Ascending aorta (tissue), 2 donors: ENCODE results near the gene CDK3. TPM values are rescaled to one million over a fixed set of nuclear protein-coding genes. Genes with fewer than 3 reads are reported as not detected.

Source experiments
- DNase-seq, 2 donors: peaks; one replicate each; pipeline ENCODE4 v3.0.0-alpha.2; 2019; ENCODE audit warnings: low spot score in 2 of 2
- H3K27ac ChIP-seq, 2 donors: fragments of 200-600 bp; sonication (generic); one replicate each; pipeline ENCODE4 v1.5.1; 2016 to 2017; ENCODE audit warnings: mild to moderate bottlenecking in 1 of 2
- H3K27me3 ChIP-seq: fragments of 200-600 bp; sonication (generic); one replicate; pipeline ENCODE4 v1.5.1; 2017
- H3K36me3 ChIP-seq, 2 donors: fragments of 200-600 bp; sonication (generic); one replicate each; pipeline ENCODE4 v1.5.1; 2016
- H3K4me1 ChIP-seq, 2 donors: fragments of 200-600 bp; sonication (generic); one replicate each; pipeline ENCODE4 v1.5.1; 2016 to 2017; ENCODE audit warnings: mild to moderate bottlenecking in 1 of 2
- H3K4me3 ChIP-seq, 2 donors: fragments of 200-600 bp; sonication (generic); one replicate each; pipeline ENCODE4 v1.5.1; 2016 to 2017; ENCODE audit warnings: mild to moderate bottlenecking in 1 of 2
- H3K9me3 ChIP-seq, 2 donors: fragments of 200-600 bp; sonication (generic); one replicate each; pipeline ENCODE4 v1.5.1; 2016
- intact Hi-C: fragments of 100-400 bp; cut with DNase I; formaldehyde crosslinking; loops from one replicate; pipeline ENCODE4 v1.15.1; 2023
- total RNA-seq: library from RNA; depleted of rRNA; stranded (reverse); fragments of >200 nt; gene quantifications from one replicate; pipeline ENCODE4 v1.1.0, GENCODE V29; 2016
- TF ChIP-seq, protein P1 (sequence below), 3 experiments: fragments of 200-600 bp in 2 of 3; fragments of 450-650 bp in 1 of 3; sonication (generic) in 2 of 3; IDR thresholded peaks; one replicate each; pipeline ENCODE4 v1.5.1; 2016 to 2019; ENCODE audit warnings: antibody characterized with exemption in 3 of 3, mild to moderate bottlenecking in 1 of 3, moderate library complexity in 1 of 3

Gene CDK3
- total RNA-seq, 1 donor from 2014 or later, result 2.1 TPM

DNA sequence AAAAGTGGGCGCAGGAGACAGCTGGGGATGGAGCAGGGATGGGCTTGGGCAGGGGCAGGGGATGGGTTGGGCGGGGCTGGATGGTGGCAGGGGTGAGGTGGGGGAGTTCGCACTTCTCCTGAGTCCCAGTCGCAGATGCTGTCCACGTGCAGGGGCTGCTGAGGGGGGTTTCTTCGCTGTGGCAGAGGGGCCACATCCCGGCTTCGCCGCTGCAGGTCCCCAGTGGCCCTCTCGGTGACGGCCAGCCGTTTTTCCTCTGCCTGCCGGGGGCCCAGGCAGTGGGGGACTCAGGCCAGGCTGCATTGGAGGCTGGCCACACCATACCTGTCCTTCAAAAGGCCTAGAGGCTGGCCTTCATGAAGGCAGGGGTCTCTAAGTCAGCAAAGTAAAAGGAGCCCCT is 18.1 kb downstream of the CDK3 start:
- intact Hi-C loops, result no loop called here

DNA sequence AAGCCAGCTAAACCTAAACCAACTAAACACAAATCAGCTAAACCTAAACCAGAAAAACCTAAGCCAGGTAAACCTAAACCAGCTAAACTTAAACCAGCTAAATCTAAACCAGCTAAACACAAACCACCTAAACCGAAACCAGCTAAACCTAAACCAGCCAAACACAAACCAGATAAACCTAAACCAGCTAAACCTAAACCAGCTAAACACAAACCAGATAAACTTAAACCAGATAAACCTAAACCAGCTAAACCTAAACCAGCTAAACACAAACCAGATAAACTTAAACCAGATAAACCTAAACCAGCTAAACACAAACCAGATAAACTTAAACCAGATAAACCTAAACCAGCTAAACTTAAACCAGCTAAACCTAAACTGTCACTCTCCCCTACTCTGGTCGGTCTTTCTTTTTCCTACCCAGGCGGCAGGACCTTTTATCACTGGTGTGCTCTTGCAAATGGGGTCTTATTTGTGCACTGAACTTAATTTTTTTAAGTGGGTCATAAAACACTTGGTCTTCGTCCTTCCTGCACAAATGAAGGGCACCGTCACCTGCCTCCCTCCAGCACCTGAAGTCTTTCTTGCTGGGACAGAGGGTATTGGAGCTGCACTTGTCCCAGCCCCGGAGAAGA is 19.3 kb downstream of the CDK3 start:
- no peaks in the 10 kb centered on the region for H3K9me3 ChIP-seq
- no peaks in the 10 kb centered on the region for H3K36me3 ChIP-seq
- no peak for DNase-seq
- H3K27me3 ChIP-seq, result no peaks in the 10 kb centered on the region
- no peaks in the 10 kb centered on the region for H3K4me1 ChIP-seq
- no peak overlapping the region for H3K27ac ChIP-seq
- H3K4me3 ChIP-seq, result no peak overlapping the region
- TF ChIP-seq, protein P1, sequence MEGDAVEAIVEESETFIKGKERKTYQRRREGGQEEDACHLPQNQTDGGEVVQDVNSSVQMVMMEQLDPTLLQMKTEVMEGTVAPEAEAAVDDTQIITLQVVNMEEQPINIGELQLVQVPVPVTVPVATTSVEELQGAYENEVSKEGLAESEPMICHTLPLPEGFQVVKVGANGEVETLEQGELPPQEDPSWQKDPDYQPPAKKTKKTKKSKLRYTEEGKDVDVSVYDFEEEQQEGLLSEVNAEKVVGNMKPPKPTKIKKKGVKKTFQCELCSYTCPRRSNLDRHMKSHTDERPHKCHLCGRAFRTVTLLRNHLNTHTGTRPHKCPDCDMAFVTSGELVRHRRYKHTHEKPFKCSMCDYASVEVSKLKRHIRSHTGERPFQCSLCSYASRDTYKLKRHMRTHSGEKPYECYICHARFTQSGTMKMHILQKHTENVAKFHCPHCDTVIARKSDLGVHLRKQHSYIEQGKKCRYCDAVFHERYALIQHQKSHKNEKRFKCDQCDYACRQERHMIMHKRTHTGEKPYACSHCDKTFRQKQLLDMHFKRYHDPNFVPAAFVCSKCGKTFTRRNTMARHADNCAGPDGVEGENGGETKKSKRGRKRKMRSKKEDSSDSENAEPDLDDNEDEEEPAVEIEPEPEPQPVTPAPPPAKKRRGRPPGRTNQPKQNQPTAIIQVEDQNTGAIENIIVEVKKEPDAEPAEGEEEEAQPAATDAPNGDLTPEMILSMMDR (IDR thresholded peaks at IDR 0.05), result no peak
- intact Hi-C loops, result no loop called here

More for the DNA sequence above, 18.1 kb downstream of the CDK3 start:
- TF ChIP-seq, protein P1 (IDR thresholded peaks at IDR 0.05), result no peak
- Histone ChIP-seq H3K27ac (no peak overlapping the region), H3K4me3 (no peak overlapping the region), H3K27me3 (no peaks in the 10 kb centered on the region), H3K9me3 (no peaks in the 10 kb centered on the region), H3K36me3 (no peaks in the 10 kb centered on the region), H3K4me1 (no peaks in the 10 kb centered on the region)
- no peak for DNase-seq

DNA sequence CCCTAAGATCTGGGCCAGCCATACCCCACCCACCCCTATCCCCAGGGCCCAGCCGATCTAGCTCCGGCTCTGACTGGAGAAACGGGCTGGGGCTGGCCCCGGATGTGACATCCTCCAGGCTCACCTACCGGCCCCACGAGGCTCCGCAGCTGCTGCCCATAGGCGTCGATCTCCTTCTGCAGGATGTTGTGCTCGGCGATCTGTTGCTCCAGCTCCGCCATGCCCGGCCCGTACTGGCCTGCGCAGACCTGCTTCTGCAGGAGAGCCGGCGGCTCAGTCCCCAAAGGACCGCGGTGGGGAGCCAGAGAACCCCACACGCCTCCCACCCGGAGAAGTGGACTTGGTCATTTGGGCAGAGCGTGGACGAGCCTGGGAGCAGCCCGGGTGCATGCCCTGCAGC is 21.6 kb downstream of the CDK3 start:
- no peaks in the 10 kb centered on the region for H3K36me3 ChIP-seq
- H3K4me3 ChIP-seq, result no peak overlapping the region
- intact Hi-C loops, result no loop called here
- H3K27ac ChIP-seq, result no peak overlapping the region
- H3K9me3 ChIP-seq, result no peaks in the 10 kb centered on the region
- no peak for DNase-seq
- H3K27me3 ChIP-seq, result no peaks in the 10 kb centered on the region
- H3K4me1 ChIP-seq, result no peaks in the 10 kb centered on the region
- TF ChIP-seq, protein P1 (IDR thresholded peaks at IDR 0.05), result no peak

DNA sequence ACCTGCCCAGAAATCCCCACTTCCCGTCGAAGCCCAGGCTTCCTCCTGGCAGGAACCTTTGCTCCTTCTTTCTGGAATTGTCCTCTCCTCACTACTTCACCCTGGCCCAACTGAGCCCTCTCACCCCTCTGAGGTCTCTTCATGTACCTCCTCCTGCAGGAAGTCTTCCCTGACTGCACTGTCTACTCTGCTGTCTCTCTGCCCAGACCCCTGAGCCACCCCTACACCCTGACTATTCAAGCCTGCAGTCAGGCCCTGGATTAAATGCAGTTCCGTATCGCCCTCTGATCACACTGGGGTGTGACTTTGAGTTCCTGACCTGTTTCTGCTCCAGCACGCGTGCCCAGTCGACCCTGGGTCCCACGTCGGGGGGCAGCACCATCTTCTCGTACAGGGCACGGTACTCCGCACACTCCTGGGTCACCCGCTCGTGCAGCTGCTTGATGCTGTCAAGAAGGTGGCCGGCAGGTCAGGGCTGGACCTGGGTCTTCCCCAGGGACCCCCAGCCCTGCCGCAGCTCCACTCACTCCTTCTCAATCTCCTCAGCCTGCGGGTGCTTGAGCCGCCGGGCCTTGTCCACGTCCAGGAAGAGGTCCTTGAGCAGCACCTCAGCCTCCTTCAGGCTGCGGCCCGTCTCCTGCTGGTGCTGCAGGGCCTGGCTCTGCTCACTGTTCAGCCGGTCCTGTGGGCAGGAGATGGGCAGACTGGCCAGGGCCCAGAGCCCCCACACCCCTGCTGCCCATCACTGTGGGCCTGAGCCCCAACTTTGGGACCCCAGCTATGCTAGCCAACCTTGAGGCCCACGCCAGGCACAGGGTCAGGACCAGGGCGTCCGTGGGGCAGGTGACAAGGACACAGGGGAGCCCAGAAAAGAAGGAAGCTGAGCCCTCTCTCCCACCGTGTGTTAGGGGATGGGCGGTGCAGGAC is 22.6 kb downstream of the CDK3 start:
- H3K27ac ChIP-seq, result no peak overlapping the region
- TF ChIP-seq, protein P1 (IDR thresholded peaks at IDR 0.05), result no peak
- no peaks in the 10 kb centered on the region for H3K9me3 ChIP-seq
- no peaks in the 10 kb centered on the region for H3K4me1 ChIP-seq
- intact Hi-C loops, result no loop called here
- DNase-seq, result no peak
- no peaks in the 10 kb centered on the region for H3K36me3 ChIP-seq
- H3K4me3 ChIP-seq, result no peak overlapping the region
- H3K27me3 ChIP-seq, result no peaks in the 10 kb centered on the region

DNA sequence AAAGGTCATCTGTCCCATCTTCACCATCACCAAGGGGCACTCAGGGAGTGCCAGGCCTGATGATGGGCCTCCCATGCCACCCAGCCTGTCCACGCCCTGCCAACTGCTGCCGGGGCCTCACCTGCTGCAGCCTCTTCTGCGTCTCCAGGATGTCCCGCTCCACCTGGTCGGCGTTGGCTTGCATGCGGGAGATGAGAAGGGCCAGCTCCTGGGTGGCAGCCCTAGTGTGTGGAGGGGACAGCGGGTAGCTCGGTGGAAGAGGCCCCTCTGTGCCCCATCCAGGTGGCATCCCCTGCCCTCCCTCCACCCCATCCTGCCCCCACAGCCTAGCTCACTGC is 23.2 kb downstream of the CDK3 start:
- H3K4me3 ChIP-seq, result no peak overlapping the region
- DNase-seq, result no peak
- TF ChIP-seq, protein P1 (IDR thresholded peaks at IDR 0.05), result no peak
- H3K9me3 ChIP-seq, result no peaks in the 10 kb centered on the region
- intact Hi-C loops, result no loop called here
- H3K27me3 ChIP-seq, result no peaks in the 10 kb centered on the region
- no peak overlapping the region for H3K27ac ChIP-seq
- H3K36me3 ChIP-seq, result no peaks in the 10 kb centered on the region
- no peaks in the 10 kb centered on the region for H3K4me1 ChIP-seq
